Left ventricle myocardium superior (tissue), 1 donor: Measurements from ENCODE around the gene DACT1. TPM values are rescaled to one million over a fixed set of nuclear protein-coding genes. Genes with fewer than 3 reads are reported as not detected.

Experiments
- ATAC-seq: fragments of 200-7000 bp; cut with Tn5 transposase; one replicate; pipeline ENCODE4 v1.9.1; 2020; ENCODE audit warnings: mild to moderate bottlenecking, moderate library complexity
- DNase-seq: peaks from one replicate; pipeline ENCODE4 v3.0.0-alpha.2; 2020
- intact Hi-C: fragments of 100-400 bp; cut with micrococcal nuclease; formaldehyde crosslinking; loops from one replicate; pipeline ENCODE4 v1.11.0; 2022
- total RNA-seq: library from RNA; stranded (reverse); fragmentation: NEBNext Ultra II Directional; extraction: Animal tissue kit (Norgen Biotek cat#: 25700); gene quantifications from one replicate; pipeline ENCODE4 v1.2.1, GENCODE V29; 2021
- donor health status: DM: no; HTN: yes; CAD: no; lungs with severe emphysema.

Gene DACT1
- total RNA-seq, 1 donor from 2014 or later, result 2.2 TPM

DNA sequence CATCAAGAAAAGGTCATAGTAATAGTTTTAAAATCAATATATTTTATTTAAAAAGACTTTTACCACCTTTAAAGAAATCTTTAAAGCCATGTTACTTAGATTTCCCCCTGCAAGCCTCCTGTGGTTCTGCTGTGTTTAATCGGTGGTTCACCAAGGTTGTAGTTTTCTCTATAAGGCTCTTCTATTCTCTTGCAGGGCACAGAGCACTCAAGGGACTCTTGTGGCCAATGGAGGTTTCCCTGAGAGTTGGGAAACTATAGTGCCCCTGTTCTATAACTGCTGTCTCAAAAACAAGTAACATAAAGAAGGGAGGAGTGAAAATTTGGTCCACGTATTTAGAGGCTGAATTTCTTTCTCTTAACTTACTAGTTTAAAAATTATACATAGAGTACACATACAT lies 25.0 kb downstream of the DACT1 start:
- DNase-seq (no peak), ATAC-seq (no peak)
- intact Hi-C loops, result no loop called here

DNA sequence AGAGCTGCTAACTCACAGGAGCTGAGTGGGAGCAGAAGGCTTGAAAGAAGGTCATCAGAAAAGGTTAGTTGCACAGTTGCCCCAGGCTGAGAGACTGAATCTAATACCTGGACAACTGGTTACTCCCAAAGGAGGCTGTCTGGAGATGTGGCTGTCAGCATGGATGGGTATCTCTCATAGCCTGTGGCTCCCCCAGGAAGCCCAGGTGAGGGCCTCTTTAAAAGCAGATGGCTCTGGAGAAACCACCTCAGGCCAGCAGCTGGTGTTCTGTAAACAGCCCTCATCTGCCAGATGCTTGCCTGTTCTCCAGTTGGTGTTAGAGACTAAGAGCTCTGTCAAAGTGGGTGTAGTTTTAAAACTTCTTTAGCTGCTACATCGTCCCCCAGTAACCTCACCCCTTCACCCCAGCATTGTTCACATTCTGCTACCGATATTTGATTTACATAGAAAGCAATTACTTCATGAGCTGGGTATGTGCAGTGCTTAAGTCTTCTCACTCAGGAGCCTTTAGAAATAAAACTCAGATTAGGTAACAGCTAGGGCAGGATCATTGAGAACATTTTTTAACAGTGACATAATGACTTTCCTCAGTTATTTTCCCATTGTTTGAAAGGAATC lies 25.8 kb downstream of the DACT1 start:
- DNase-seq (no peak), ATAC-seq (peak; percentile 32)
- intact Hi-C loops, result no loop called here

DNA sequence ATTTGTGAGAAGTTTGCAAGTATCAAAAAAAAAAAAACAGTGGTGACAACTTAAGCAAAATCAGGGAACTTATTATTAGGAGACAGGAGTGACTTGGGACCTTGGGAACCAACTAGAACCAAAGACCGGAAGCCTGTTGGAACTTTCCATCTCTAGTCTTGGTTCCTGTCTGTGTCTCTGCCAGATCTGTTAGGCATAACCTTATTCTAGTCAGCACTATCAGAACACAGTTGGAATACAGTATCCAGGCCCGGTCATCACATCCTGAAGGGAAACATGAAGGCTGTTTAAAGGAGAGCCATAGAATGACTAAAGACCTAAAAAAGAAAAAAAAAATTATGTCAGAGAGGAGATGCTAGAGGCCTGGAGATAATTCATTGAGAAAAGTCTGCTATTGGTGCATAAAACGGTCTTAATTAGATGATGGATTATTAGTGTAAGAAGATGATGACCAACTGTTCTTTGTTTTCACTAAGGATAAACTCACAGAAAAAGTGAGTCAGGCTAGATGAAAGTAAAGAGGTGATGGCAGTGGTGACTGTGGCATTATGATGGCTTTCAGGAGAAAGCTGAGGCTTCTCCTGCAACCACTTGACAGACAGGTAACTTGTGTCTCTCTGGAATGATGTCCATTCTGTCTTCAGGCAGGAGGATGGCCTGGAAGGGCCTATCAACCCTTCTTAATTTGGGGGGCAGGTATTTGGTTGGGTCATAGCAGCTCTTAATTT lies 28.2 kb downstream of the DACT1 start:
- ATAC-seq (no peak), DNase-seq (no peak)
- intact Hi-C loops, result no loop called here

DNA sequence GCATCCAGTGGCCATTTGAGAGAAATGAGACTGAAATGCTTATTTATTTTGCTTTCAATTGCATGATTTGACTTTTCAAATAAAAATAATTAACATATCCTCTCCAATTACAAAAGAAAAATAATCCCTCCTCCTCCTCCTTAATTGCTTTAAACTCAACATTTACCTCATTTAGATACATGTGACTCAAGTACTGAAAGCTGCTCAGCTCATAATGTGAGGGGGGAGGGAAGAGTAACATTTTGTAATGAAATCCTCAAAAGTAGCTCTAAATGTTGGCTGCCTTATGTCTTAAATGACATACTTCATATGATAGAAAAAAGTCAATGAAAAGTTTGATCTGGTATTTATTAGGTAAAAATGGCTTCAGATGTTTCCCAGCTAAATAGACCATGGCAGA lies 29.0 kb downstream of the DACT1 start:
- intact Hi-C loops, result no loop called here
- DNase-seq, result no peak
- no peak for ATAC-seq

DNA sequence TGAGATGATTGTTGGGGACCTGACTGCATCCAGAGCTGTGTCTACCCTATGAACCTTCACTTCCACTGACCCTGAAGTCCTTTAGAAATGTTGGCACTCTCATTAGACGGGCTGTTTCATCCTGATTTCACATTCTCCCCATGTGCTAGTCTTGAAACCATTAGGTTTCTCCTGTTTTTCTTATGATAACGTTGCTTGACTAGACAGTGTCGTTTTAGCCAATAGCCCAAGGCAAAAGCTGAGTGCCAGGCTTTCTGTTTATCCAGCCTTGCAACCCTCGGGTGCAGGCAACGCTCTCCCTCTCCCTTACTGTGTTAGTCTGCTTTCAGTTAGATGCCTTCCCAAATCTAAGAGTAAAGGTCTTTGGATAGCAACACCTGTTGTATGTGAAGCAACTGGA lies 30.1 kb downstream of the DACT1 start:
- no peak for ATAC-seq
- intact Hi-C loops, result no loop called here

DNA sequence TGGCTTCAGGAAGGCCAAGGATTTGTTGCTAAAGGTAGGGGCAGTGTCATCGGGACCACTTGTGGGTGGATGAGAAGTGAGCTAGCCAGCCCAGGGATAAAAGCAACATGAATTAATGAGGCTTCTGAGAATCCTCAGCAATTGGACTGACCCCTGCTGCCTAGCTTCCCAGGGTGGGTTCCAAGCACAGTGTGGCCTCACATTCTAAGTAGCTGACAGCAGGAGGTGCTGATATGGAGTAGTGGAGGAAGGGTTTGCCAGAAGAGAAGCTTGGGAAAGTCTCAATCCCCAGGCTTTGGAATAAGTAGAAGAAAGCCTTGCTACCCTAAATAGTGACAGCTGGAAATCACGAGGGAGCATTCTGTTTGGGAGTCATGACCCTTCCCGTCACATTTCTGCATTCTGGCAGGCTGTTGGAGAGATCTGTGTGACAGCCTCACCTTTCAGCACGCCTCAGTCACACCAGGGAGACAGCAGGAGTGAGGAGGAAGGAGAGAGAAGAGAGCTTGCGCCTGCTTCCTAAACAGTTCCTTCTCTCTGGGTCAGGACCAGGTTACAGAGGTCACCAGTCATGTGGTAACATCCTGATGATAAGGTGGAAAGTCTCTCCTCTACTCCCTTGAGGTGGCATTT lies 31.2 kb downstream of the DACT1 start:
- ATAC-seq (peak; percentile 77), DNase-seq (no peak)
- intact Hi-C loops, result no loop called here

More for the DNA sequence above, 30.1 kb downstream of the DACT1 start:
- no peak for DNase-seq

DNA sequence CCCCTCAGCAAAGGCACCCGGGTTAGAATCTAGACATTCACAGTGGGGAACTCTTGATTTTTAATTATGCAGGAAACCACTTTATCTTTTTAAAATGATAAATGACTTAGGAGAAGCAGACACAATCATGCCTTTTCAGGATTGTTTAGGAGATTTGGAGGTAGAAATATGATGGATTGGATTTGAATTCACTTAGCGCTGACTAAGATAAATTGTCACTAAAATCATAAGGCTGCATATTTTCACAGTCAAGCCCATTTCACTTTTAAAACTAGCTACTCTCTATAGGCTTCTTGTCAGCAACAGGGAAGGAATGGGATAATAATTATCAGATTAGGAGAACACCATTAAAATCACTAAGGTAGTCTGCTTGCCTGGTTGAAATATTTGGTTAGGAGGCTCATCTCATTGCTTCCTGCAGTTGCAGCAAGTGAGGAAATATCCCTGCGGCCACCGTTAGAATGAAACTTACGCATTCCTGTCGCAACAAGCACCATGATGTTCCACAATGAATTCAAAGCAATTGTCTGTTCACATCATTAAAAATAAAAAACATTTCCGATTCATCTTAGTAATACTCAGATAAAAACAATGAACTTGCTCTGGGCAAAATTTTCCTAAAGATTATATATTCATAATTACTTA lies 31.9 kb downstream of the DACT1 start:
- no peak for DNase-seq
- intact Hi-C loops, result no loop called here
- no peak for ATAC-seq

DNA sequence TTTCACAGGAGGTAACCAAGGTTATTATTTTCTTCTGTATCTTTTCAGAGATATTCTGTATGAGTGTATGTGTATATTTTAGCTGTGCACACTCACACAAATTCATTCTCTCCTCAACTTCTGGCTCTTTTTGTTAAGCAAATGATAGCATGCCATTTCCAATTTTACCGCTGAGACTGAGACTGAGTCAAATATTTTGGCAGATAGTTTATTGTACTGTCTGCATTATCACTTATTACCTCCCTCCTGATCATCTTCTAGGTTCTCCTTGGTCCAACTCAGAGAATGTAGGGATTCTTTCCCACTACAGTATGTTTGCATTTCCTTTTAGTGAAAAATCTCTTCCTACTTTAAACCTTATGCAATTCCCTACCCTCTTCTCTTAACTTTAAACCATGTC lies 33.3 kb downstream of the DACT1 start:
- DNase-seq (no peak), ATAC-seq (no peak)
- intact Hi-C loops, result no loop called here

DNA sequence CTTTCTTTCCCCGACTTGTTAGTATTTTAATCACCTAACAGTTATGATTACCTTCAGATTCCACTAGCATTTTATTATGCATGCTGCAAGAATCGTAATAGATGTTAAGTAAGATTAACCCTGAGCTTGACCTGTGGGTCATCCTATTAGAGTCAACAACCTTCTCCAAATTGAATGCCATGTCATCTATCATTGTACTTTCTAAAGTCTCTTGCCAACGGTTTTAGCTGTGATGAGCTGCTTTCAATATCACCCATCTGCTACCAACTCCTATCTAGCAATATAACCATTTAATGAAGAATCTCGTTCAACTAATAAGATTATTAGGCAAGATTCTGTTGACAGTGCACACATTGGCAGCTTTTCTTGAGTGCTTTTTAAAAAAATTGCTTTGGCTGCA lies 33.7 kb downstream of the DACT1 start:
- ATAC-seq (no peak), DNase-seq (no peak)
- intact Hi-C loops, result no loop called here

DNA sequence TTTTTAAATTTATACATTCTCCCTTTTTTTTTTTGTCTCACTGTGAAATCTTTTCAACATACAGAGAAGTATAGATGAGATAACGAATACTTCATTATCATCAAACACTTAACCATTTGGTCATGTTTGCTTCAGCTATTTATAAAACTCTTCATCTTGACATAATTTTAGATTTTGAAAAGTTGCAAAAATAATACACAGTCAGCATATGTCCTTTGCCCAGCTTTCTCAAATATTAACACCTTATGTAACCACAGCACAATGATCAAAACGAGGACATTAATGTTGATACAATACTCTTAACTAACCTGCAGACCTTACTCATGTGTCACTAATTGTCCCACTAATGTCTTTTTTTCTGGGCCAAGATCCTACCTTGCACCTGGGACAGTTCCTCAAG lies 36.0 kb downstream of the DACT1 start:
- intact Hi-C loops, result no loop called here
- DNase-seq, result no peak
- no peak for ATAC-seq

DNA sequence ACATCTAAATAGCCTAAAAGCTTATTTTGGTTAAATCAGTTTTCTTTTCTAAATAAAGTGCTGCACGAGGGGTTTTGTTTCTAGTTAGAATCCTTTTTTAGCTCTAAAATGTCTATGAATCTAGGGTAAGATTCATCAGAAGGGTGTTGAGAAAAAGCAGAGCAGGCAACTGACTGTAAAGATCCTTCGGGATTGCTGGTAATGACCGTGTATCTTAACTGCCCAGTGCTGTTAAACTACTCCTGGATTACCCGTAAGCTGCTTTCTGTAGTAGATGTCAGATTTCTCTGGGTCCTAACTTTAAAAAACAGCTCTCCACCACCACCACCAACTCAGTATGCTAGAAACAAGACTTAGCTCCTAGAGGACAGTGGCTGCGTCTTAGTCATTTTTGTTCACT lies 39.2 kb downstream of the DACT1 start:
- DNase-seq (no peak), ATAC-seq (no peak)
- intact Hi-C loops, result no loop called here

DNA sequence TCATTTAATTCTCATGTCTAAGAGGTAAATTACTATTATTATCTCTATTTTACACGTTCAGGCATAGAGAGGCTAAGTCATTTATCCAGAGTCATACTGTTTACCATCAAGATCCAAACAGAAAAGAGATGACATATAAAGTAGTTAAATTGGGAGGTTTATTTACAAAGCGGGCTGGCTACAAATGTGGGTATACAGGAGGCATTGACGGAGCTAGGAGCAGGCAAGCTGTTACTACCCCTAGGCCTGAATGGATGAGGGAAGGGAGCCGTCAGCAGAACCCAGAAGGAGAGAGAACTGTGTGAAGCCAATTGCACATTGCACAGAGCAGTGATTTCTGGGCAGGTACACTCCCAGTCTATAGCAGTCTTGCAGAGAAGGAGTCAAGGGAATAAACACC lies 39.8 kb downstream of the DACT1 start:
- no peak for DNase-seq
- intact Hi-C loops, result no loop called here
- no peak for ATAC-seq

DNA sequence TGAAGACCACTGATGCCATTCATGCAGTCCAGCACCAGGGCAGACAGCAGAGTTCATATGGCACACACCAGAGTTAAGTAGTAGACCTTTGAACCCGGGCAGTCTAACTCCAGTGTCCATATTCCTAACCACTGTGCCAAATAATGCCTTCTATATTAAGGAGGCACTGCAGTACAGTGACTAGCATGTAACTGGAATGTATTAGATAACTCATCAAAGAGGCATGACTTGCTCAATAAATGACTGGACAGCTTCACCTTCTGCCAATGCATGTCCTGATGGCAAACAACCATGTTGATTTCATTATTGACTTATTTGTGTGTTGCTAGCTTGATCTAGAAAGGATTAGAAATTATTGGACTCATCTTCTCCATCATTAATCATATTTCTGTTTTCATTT lies 40.2 kb downstream of the DACT1 start:
- intact Hi-C loops, result no loop called here
- ATAC-seq (no peak), DNase-seq (no peak)

DNA sequence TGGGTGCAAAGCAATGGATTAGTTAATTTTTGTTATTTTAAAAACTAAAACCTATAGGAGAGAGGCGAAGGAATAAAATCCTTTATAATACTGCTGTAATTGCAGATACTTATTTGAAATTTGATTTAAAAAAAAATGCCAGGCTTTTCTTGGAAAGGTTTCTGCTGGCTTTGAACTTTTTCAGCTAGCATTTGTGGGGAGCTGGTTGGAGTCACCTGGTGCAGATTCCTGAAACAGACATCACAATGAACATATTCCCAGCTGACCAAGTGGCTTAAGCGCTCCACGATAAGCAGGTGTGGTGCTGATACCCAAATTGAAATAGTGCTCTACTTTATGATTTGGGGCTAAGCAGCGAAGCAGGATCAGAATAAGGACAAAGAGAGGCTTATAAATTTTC lies 42.9 kb downstream of the DACT1 start:
- ATAC-seq, result no peak
- intact Hi-C loops, result no loop called here
- DNase-seq, result no peak

DNA sequence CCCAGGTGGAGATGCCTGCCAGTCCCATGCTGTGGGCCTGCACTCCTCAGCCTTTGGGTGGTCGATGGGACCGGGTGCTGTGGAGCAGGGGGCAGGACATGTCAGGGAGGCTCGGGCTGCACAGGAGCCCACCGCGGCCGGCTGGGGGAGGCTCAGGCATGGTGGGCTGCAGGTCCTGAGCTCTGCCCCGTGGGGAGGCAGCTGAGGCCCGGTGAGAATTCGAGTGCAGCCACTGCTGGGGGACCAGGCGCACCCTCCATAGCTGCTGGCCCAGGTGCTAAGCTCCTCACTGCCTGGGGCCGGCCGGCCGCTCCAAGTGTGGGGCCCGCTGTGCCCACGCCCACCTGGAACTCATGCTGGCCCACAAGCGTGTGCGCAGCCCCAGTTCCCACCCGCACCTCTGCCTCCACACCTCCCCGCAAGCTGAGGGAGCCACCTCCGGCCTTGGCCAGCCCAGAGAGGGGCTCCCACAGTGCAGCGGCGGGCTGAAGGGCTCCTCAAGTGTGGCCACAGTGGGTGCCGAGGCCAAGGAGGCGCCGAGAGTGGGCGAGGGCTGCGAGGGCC lies 49.6 kb downstream of the DACT1 start:
- intact Hi-C loops, result no loop called here
- no peak for ATAC-seq
- no peak for DNase-seq

DNA sequence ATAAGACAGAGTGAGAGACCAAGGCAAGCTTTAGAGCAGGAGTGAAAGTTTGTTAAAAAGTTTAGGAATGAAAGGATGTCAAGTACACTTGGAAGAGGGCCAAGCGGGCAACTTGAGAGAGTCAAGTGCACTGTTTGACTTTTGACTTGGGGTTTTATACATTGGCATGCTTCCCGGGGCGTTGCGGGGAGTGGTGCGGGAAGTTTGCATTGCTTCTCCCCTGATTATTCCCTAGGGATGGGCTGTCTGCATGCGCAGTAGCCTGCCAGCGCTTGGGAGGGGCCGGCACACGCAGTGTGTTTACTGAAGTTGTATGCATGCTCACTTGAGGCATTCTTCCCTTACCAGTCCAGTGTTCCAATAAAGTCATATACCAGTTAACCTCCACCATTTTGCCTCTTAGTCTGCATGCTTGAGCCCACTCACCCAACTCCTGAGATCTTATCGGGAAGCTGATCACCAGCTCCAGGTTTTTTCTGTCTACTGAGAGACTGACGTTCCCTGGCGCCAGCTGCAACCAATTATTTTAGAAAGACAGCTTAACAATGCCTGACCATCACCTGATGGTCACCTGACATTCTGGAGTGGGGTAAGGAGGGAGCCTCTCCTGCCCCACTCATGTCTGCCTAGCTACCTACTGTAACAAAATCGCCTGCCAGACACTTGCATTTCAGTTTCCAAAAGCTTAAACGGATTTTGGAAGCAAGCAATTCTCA lies 53.2 kb downstream of the DACT1 start:
- DNase-seq (no peak), ATAC-seq (no peak)
- intact Hi-C loops, result no loop called here

DNA sequence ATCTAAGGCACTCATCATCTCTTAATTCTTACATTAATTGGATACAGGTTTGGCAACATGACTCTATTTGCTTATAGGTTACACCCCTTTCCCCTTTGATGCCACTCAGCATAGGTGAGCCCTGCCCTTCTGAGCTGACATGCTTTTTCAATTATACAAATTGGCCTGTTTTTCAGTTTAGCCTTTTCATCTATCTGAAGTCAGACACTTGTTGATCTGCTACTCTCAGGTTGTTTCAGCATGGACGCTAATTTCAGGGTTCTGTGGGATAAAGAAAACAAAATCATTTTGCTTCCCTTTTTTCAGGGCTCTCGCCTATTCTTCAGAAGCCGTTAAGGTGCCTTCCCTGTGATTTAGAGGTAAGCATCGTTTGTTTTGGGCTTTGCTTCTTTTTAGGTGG lies 55.3 kb downstream of the DACT1 start:
- DNase-seq (no peak), ATAC-seq (no peak)
- intact Hi-C loops, result no loop called here

DNA sequence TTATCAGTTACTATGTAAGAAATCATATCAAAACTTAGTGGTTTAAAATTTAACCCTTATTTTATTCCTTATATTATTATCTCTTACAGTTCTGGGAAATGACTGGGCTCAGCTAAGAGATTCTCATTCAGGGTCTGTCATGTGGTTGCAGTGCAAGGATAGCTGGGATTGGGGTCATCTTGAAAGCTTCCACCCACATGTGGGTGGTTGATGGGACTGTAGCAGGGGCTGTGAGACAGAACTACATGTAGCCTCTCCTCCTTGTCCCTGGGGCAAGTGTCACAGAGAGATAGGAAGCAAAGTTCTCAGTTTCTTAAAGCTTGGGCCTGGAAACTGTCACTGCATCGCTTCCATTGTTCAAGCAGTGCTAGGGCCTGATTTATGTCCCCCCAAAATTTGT lies 57.8 kb downstream of the DACT1 start:
- intact Hi-C loops, result no loop called here
- ATAC-seq (no peak), DNase-seq (no peak)

DNA sequence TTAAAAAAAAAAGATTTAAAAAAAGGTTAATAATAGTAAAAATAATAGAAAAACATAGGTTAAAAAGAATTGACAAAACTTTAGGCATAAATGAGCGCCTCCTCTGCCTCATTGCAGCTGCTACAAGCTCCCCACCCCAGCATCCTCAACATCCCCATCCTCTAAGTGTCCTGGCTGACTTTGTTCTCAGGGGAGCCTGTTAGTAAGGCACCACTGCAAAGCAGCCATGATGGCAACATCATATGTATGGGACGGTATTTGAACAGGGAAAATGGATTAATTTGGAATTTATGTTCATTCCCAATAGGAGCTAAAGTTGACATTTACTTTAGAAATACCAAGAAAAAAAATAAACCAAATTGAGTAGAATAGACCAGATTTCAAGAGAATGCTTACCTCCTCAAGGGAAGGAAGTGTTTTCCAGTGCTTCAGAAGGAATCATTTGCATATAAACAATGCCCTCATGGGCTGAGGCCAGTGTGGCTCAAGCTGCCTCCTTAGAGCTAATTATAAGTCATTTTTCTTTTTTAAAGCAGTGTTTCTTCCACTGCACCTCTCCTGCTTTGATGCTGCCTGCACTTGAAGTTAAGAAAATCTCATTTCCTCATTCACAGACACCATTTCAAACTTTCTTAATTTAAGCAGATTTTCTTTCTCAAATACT lies 59.6 kb downstream of the DACT1 start:
- DNase-seq (no peak), ATAC-seq (no peak)
- intact Hi-C loops, result no loop called here
